ENCODE results near the gene KCNF1. TPM values are rescaled to one million over a fixed set of nuclear protein-coding genes. Genes with fewer than 3 reads are reported as not detected.

The KCNF1 gene
- total RNA-seq, 1 experiment from 2014 or later: 1.2 TPM

DNA sequence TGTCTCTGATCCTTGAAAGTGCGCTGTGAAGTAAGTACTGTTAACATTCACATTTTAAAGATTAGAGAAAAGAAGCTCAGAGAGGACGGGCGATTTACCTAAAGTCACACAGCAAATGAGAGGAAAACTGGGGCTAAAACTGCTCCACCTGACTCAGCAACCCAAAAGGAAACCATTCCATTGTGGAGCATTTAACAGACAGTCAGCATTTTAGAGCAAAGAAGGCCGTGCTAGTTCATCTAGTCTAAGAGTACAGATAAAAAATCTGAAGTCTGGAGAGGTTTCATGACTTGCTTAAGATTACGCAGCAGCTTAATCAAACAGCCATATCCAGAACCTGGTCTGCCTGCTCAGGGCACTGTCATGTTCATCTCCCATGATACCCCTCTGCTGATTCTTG, 19.9 kb upstream of the KCNF1 start:
- H3K27ac Mint-ChIP-seq: no peak overlapping the region
- no peaks in the 10 kb centered on the region for H3K36me3 Mint-ChIP-seq
- no peak overlapping the region for H3K4me3 Mint-ChIP-seq
- ATAC-seq: no peak
- DNase-seq (ENCODE audit: low spot score): no peak
- peaks cover 10% of the 10 kb centered on the region; the same call in 1 of the 2 replicates for H3K4me1 Mint-ChIP-seq
- no peaks in the 10 kb centered on the region for H3K9me3 Mint-ChIP-seq
- CTCF ChIA-PET: interaction anchor here (1.0 kb wide), 1 partner anchor 18 kb away, joined by 3 read pairs; no protein-coding TSS in a partner anchor
- POLR2A ChIA-PET: no interaction called here
- TF ChIP-seq TEAD4 (CRISPR knock-in tag; IDR thresholded peaks at IDR 0.05) (no peak), OVOL2 (CRISPR knock-in tag; IDR thresholded peaks at IDR 0.05; ENCODE audit: borderline replicate concordance) (no peak), AR (CRISPR knock-in tag; IDR thresholded peaks at IDR 0.05) (no peak), SOX15 (CRISPR knock-in tag; IDR thresholded peaks at IDR 0.05) (no peak), RELA (CRISPR knock-in tag; IDR thresholded peaks at IDR 0.05; ENCODE audit: borderline replicate concordance) (no peak), NFATC4 (CRISPR knock-in tag; IDR thresholded peaks at IDR 0.05) (no peak), ZNF671 (CRISPR knock-in tag; IDR thresholded peaks at IDR 0.05) (no peak)
- TF ChIP-seq, protein P1, sequence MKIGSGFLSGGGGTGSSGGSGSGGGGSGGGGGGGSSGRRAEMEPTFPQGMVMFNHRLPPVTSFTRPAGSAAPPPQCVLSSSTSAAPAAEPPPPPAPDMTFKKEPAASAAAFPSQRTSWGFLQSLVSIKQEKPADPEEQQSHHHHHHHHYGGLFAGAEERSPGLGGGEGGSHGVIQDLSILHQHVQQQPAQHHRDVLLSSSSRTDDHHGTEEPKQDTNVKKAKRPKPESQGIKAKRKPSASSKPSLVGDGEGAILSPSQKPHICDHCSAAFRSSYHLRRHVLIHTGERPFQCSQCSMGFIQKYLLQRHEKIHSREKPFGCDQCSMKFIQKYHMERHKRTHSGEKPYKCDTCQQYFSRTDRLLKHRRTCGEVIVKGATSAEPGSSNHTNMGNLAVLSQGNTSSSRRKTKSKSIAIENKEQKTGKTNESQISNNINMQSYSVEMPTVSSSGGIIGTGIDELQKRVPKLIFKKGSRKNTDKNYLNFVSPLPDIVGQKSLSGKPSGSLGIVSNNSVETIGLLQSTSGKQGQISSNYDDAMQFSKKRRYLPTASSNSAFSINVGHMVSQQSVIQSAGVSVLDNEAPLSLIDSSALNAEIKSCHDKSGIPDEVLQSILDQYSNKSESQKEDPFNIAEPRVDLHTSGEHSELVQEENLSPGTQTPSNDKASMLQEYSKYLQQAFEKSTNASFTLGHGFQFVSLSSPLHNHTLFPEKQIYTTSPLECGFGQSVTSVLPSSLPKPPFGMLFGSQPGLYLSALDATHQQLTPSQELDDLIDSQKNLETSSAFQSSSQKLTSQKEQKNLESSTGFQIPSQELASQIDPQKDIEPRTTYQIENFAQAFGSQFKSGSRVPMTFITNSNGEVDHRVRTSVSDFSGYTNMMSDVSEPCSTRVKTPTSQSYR (CRISPR knock-in tag; IDR thresholded peaks at IDR 0.05): no peak
- no peaks in the 10 kb centered on the region for H3K27me3 Mint-ChIP-seq (ENCODE audit: low read depth)

- ChIA-PET CTCF (interaction anchor here (1.0 kb wide), 1 partner anchor 18 kb away, joined by 3 read pairs; no protein-coding TSS in a partner anchor), POLR2A (no interaction called here)
- no peak for ATAC-seq
- Mint-ChIP-seq H3K27ac (no peak overlapping the region), H3K4me1 (peaks cover 10% of the 10 kb centered on the region; the same call in 1 of the 2 replicates), H3K27me3 (ENCODE audit: low read depth) (no peaks in the 10 kb centered on the region), H3K9me3 (no peaks in the 10 kb centered on the region), H3K36me3 (no peaks in the 10 kb centered on the region), H3K4me3 (no peak overlapping the region)
- DNase-seq (ENCODE audit: low spot score): no peak
- TF ChIP-seq ZNF232 (CRISPR knock-in tag; IDR thresholded peaks at IDR 0.05) (no peak), ERG (CRISPR knock-in tag; IDR thresholded peaks at IDR 0.05) (no peak), ZNF138 (CRISPR knock-in tag; conservative IDR thresholded peaks at IDR 0.05) (no peak), MXD4 (CRISPR knock-in tag; IDR thresholded peaks at IDR 0.05; ENCODE audit: borderline replicate concordance) (no peak), FOXP1 (CRISPR knock-in tag; IDR thresholded peaks at IDR 0.05; ENCODE audit: borderline replicate concordance) (no peak), RORB (CRISPR knock-in tag; IDR thresholded peaks at IDR 0.05) (no peak), ETV6 (CRISPR knock-in tag; IDR thresholded peaks at IDR 0.05) (no peak)
- TF ChIP-seq, protein P2, sequence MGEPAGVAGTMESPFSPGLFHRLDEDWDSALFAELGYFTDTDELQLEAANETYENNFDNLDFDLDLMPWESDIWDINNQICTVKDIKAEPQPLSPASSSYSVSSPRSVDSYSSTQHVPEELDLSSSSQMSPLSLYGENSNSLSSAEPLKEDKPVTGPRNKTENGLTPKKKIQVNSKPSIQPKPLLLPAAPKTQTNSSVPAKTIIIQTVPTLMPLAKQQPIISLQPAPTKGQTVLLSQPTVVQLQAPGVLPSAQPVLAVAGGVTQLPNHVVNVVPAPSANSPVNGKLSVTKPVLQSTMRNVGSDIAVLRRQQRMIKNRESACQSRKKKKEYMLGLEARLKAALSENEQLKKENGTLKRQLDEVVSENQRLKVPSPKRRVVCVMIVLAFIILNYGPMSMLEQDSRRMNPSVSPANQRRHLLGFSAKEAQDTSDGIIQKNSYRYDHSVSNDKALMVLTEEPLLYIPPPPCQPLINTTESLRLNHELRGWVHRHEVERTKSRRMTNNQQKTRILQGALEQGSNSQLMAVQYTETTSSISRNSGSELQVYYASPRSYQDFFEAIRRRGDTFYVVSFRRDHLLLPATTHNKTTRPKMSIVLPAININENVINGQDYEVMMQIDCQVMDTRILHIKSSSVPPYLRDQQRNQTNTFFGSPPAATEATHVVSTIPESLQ (CRISPR knock-in tag; IDR thresholded peaks at IDR 0.05): no peak
- TF ChIP-seq, protein P3, sequence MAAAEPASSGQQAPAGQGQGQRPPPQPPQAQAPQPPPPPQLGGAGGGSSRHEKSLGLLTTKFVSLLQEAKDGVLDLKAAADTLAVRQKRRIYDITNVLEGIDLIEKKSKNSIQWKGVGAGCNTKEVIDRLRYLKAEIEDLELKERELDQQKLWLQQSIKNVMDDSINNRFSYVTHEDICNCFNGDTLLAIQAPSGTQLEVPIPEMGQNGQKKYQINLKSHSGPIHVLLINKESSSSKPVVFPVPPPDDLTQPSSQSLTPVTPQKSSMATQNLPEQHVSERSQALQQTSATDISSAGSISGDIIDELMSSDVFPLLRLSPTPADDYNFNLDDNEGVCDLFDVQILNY (CRISPR knock-in tag; IDR thresholded peaks at IDR 0.05): no peak
- TF ChIP-seq, protein P4, sequence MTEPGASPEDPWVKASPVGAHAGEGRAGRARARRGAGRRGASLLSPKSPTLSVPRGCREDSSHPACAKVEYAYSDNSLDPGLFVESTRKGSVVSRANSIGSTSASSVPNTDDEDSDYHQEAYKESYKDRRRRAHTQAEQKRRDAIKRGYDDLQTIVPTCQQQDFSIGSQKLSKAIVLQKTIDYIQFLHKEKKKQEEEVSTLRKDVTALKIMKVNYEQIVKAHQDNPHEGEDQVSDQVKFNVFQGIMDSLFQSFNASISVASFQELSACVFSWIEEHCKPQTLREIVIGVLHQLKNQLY (CRISPR knock-in tag; IDR thresholded peaks at IDR 0.05): no peak
- TF ChIP-seq, protein P5, sequence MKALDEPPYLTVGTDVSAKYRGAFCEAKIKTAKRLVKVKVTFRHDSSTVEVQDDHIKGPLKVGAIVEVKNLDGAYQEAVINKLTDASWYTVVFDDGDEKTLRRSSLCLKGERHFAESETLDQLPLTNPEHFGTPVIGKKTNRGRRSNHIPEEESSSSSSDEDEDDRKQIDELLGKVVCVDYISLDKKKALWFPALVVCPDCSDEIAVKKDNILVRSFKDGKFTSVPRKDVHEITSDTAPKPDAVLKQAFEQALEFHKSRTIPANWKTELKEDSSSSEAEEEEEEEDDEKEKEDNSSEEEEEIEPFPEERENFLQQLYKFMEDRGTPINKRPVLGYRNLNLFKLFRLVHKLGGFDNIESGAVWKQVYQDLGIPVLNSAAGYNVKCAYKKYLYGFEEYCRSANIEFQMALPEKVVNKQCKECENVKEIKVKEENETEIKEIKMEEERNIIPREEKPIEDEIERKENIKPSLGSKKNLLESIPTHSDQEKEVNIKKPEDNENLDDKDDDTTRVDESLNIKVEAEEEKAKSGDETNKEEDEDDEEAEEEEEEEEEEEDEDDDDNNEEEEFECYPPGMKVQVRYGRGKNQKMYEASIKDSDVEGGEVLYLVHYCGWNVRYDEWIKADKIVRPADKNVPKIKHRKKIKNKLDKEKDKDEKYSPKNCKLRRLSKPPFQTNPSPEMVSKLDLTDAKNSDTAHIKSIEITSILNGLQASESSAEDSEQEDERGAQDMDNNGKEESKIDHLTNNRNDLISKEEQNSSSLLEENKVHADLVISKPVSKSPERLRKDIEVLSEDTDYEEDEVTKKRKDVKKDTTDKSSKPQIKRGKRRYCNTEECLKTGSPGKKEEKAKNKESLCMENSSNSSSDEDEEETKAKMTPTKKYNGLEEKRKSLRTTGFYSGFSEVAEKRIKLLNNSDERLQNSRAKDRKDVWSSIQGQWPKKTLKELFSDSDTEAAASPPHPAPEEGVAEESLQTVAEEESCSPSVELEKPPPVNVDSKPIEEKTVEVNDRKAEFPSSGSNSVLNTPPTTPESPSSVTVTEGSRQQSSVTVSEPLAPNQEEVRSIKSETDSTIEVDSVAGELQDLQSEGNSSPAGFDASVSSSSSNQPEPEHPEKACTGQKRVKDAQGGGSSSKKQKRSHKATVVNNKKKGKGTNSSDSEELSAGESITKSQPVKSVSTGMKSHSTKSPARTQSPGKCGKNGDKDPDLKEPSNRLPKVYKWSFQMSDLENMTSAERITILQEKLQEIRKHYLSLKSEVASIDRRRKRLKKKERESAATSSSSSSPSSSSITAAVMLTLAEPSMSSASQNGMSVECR (CRISPR knock-in tag; IDR thresholded peaks at IDR 0.05; ENCODE audit: borderline replicate concordance): no peak
These were observed 19.4 kb upstream of the KCNF1 start for GRCh38 chr2:10892316-10892715.
